Limb (tissue), 2 donors: ENCODE data around the gene EYA4.

Experiments
- DNase-seq, 2 donors: peaks; one replicate each; pipeline ENCODE4 v3.0.0-alpha.2; 2016; ENCODE audit errors: extremely low spot score in 2 of 2

The EYA4 gene

DNA sequence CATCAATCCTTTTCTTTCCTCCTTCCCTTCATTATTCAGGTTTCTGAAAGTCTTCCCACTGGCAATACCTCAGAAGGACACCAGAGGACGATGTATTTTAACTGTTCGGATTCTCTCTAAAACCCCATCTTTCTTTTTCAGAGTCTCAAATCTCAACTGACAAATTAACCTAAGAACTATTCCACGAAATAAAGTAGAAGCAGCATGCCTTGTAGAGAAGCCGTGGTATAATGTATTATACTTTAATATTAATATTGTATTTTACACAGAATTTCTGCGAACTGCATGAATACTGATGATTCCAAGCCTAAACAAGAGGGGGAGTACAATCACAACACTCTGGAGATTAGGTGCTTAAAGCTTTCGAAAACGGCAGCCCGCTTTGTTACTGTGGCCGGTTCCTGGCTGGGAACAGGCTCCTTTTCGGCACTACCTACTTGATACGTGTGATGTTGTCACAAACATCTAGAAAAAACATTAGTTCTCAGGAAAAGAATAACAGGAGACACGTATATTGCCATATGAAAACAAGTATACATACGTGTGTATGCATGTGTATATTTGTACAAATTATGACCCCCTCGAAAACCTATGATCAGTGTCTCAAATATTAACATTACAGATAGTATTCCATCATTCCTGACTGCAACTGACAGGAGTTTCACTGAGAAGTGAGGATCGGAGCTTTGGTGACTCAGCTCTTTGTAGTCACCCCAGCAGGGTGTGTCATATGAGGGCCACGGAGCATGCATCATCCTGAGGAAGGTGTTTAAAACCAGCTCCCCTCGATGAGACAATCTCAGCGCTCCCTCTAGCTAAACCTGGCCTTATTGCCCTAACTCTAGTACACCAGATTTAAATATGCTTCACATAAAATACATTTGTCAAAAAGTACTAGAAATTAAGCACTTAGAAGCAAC is 328.1 kb downstream of the EYA4 start:
- DNase-seq, result peak in 1 of 2 donors; percentile 79

DNA sequence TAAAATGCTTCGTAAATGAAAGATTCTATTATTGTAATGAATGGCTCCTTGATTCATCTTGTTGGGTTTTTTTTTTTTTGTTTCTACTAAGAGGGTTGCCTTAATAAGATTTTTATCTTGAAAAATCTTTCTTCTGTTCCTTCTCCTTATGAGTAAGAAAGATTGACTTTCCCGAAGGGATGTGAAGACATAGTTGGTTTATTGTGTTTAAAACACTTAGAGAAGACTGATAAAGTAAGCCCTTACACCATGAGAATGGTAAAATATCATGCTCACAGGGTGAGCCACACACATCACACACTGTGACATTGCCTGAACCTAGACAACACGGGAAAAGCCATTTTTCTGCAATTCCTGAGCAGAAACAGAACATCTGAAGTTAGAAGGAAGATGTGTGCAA is 330.5 kb downstream of the EYA4 start:
- no peak for DNase-seq

DNA sequence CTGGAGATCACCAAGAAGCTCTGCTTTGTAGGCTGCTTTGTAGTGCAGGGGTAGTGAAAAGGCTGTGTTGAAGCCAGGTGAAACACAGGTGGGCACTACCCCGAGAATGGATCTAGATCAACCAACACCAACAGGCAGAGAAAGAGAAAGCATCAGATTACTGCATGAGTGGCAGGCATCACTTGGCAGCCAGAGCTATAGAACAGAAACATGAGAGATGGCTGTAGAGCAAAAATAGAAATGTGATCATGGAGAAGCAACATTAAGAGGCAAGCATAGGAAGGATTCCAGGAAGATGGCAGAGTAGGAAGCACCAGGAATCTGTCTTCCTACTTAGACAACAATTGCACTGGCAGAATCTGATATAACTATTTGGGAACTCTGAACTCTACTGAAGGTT is 336.7 kb downstream of the EYA4 start:
- DNase-seq, result no peak
